Measurements from ENCODE around the gene GADL1. TPM values are rescaled to one million over a fixed set of nuclear protein-coding genes. Genes with fewer than 3 reads are reported as not detected.

The GADL1 gene
- polyA plus RNA-seq, 3 donors, result not detected

DNA sequence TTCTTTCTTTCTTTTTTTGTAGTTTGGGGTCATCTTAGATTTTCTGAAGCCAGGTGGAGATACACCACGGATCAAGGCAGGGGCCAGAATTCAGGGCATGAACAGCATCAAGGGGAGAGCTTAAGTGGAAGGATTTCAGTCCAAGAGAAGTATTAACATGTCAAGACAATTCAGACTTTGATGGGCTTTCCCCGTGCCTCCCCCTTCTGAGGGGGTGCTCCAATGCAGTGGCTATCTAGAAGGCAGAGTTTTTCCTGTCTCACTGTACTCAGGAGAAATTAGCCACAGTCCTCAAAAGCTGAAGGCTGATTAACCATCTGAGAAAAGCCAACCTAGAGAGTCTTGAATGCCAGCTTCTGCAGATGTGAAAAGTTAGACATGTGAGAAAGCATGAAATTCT is 160.8 kb downstream of the GADL1 start:
- no peak overlapping the region for H3K4me3 Mint-ChIP-seq
- Histone ChIP-seq H3K9me3 (replicated peaks in 1 of 2; ENCODE audit: control insufficient read depth in 1 of 2, insufficient read depth in 1 of 2, low read length in 2 of 2) (no peaks in the 10 kb centered on the region), H3K27me3 (ENCODE audit: control insufficient read depth in 2 of 2, insufficient read depth in 2 of 2, low read length in 2 of 2) (no peaks in the 10 kb centered on the region), H3K4me3 (replicated peaks in 1 of 3; ENCODE audit: low read depth in 2 of 3, low read length in 3 of 3) (no peak overlapping the region), H3K9ac (ENCODE audit: insufficient read depth, low read length, poor library complexity, severe bottlenecking) (no peak overlapping the region), H3K36me3 (replicated peaks in 1 of 2; ENCODE audit: control insufficient read depth in 1 of 2, insufficient read depth in 2 of 2, low read length in 2 of 2) (no peaks in the 10 kb centered on the region), H3K79me2 (ENCODE audit: insufficient read depth, low read length) (no peaks in the 10 kb centered on the region), H4K20me1 (ENCODE audit: insufficient read depth, low read length) (no peaks in the 10 kb centered on the region), H2AFZ (ENCODE audit: insufficient read depth, low read depth, low read length, poor library complexity, severe bottlenecking) (no peak overlapping the region), H3K4me1 (ENCODE audit: control insufficient read depth in 1 of 2, insufficient read depth in 2 of 2, low read length in 2 of 2) (no peaks in the 10 kb centered on the region), H3K27ac (ENCODE audit: low read depth in 1 of 2, low read length in 2 of 2) (no peak overlapping the region), H3K4me2 (replicated peaks; ENCODE audit: extremely low read depth, low read length, poor library complexity, severe bottlenecking) (no peak overlapping the region)
- no peaks in the 10 kb centered on the region for H3K27me3 Mint-ChIP-seq (ENCODE audit: low read depth in 3 of 3)
- TF ChIP-seq CTCF (IDR thresholded peaks at IDR 0.05), result no peak
- H3K36me3 Mint-ChIP-seq, result no peaks in the 10 kb centered on the region
- no peak overlapping the region for H3K27ac Mint-ChIP-seq
- WGBS (ENCODE audit: insufficient coverage), result 83% methylated on average over 2 of the region's 2 CpGs
- intact Hi-C loops (cut with micrococcal nuclease), result no loop called here
- DNase-seq, result no peak
- H3K4me1 Mint-ChIP-seq, result peaks cover 3% of the 10 kb centered on the region
- H3K9me3 Mint-ChIP-seq, result peaks cover 0 to 2% (median 0%) of the 10 kb centered on the region in 7 donors

GRCh38 chr3:30733209-30733608 is 161.3 kb downstream of the GADL1 start:
- no peak for DNase-seq
- Mint-ChIP-seq H3K36me3 (no peaks in the 10 kb centered on the region), H3K4me1 (peaks cover 3% of the 10 kb centered on the region), H3K4me3 (no peak overlapping the region), H3K27ac (no peak overlapping the region), H3K9me3 (peaks cover 0 to 2% (median 0%) of the 10 kb centered on the region in 7 donors), H3K27me3 (ENCODE audit: low read depth in 3 of 3) (no peaks in the 10 kb centered on the region)
- Histone ChIP-seq H4K20me1 (ENCODE audit: insufficient read depth, low read length) (no peaks in the 10 kb centered on the region), H3K9ac (ENCODE audit: insufficient read depth, low read length, poor library complexity, severe bottlenecking) (no peak overlapping the region), H3K36me3 (replicated peaks in 1 of 2; ENCODE audit: control insufficient read depth in 1 of 2, insufficient read depth in 2 of 2, low read length in 2 of 2) (no peaks in the 10 kb centered on the region), H3K4me2 (replicated peaks; ENCODE audit: extremely low read depth, low read length, poor library complexity, severe bottlenecking) (no peak overlapping the region), H2AFZ (ENCODE audit: insufficient read depth, low read depth, low read length, poor library complexity, severe bottlenecking) (no peak overlapping the region), H3K27me3 (ENCODE audit: control insufficient read depth in 2 of 2, insufficient read depth in 2 of 2, low read length in 2 of 2) (no peaks in the 10 kb centered on the region), H3K79me2 (ENCODE audit: insufficient read depth, low read length) (no peaks in the 10 kb centered on the region), H3K27ac (ENCODE audit: low read depth in 1 of 2, low read length in 2 of 2) (no peak overlapping the region), H3K4me1 (ENCODE audit: control insufficient read depth in 1 of 2, insufficient read depth in 2 of 2, low read length in 2 of 2) (no peaks in the 10 kb centered on the region), H3K4me3 (replicated peaks in 1 of 3; ENCODE audit: low read depth in 2 of 3, low read length in 3 of 3) (no peak overlapping the region), H3K9me3 (replicated peaks in 1 of 2; ENCODE audit: control insufficient read depth in 1 of 2, insufficient read depth in 1 of 2, low read length in 2 of 2) (no peaks in the 10 kb centered on the region)
- intact Hi-C loops (cut with micrococcal nuclease), result no loop called here
- TF ChIP-seq CTCF (IDR thresholded peaks at IDR 0.05), result no peak
- WGBS (ENCODE audit: insufficient coverage), result no CpG with 5 or more reads among the region's 1 CpG

Measured in CD14-positive monocyte (primary cell).